Left renal pelvis (tissue), 4 donors: ENCODE data around the gene CCNA1. TPM values are rescaled to one million over a fixed set of nuclear protein-coding genes. Genes with fewer than 3 reads are reported as not detected.

Source experiments
- DNase-seq, 4 donors: peaks; one replicate each; pipeline ENCODE4 v3.0.0-alpha.2; 2013; ENCODE audit warnings: low read depth in 4 of 4, low spot score in 3 of 4
- polyA plus RNA-seq, 4 donors: library from polyadenylated mRNA; unstranded; fragments of 120-200 nt; gene quantifications; one replicate each; pipeline ENCODE4 v1.2.1, GENCODE V29; 2013; ENCODE audit not compliant: insufficient read length in 4 of 4

Gene CCNA1
- 1 to 10 TPM in 2 of 4 donors, under 1 TPM in 2; 0.84 to 2.4 (median 1.1) TPM for polyA plus RNA-seq

DNA sequence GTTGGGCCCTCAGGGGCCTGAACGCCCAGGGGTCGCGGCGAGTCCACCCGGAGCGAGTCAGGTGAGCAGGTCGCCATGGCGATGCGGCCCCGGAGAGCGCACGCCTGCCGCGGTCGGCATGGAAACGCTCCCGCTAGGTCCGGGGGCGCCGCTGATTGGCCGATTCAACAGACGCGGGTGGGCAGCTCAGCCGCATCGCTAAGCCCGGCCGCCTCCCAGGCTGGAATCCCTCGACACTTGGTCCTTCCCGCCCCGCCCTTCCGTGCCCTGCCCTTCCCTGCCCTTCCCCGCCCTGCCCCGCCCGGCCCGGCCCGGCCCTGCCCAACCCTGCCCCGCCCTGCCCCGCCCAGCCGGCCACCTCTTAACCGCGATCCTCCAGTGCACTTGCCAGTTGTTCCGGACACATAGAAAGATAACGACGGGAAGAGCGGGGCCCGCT is at the start of gene CCNA1:
TSS of gene CCNA1 (plus strand) at position 390 of the 439 bp plus-strand sequence. CDS start 562 bp downstream, outside the sequence.
- DNase-seq = no peak

DNA sequence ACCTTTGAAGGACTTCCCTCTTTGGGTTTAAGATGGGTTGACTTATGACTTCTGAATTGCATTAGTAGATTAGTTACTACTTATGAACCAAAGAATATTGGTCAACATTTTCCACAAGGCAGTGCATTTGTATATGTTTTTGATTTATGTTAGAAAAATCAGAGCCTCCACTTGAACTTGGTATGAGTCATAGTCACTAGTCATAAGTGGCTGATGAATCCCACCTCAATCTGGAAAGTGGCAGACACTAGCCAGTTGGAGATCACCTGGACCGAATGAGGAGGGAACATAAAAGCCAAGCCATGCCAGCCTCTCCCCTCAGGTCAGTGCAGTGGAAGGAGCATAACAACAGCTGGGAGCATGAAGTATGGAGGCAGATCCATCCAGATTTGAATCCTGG is 46.8 kb upstream of the CCNA1 start:
- no peak for DNase-seq

GRCh38 chr13:36395280-36395679 is 37.0 kb upstream of the CCNA1 start:
- no peak for DNase-seq

DNA sequence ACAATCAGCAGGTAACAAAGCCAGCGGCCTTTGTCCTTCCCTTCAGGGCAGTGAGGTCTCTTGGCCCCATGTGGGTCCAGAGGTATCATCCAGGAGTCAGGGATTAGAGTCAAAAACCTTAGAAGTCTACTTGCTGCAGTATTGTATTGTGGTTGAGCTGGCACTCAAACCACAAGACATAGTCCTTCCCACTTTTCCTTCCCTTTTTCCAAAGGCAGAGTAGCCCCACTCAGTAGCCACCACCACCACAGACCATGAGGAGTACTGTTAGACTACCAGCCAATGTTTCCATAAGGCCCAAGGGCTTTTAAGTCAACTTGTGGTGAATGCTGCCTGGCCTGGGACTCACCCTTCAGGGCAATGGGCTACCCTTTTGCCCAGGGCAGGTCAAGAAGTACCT is 27.1 kb upstream of the CCNA1 start:
- no peak for DNase-seq

GRCh38 chr13:36412736-36413135 is 19.6 kb upstream of the CCNA1 start:
- DNase-seq = no peak

DNA sequence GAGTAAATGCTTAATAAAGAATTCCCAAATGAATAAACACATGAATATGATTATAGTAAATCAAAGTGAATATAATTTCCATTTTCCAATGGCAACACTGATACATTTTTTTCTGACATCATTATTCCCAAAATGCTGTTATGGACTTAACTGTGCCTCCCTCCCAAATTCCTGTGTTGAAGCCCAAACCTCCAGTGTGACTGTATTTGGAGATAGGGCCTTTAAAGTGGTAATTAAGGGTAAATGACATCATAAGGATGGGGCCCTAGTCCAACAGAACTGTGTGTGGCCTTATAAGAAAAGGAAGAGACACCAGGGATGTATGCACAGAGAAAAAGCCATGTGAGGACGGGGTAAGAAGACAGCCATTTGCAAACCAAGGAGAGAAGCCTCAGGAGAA is 19.1 kb upstream of the CCNA1 start:
- DNase-seq = no peak

DNA sequence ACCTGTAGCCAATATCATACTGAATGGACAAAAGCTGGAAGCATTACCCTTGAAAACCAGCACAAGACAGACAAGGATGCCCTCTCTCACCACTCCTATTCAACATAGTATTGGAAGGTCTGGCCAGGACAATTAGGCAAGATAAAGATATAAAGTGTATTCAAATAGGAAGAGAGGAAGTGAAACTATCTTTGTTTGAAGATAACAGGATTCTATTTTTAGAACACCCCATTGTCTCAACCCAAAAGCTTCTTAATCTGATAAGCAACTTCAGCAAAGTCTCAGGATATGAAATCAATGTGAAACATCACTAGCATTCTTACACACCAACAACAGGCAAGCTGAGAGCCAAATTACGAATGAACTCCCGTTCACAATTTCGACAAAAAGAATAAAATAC is 17.8 kb upstream of the CCNA1 start:
- no peak for DNase-seq

- no peak for DNase-seq
Observed at GRCh38 chr13:36417331-36417730, 15.0 kb upstream of the CCNA1 start.

GRCh38 chr13:36418022-36418805 is 14.1 kb upstream of the CCNA1 start:
- DNase-seq = no peak

DNA sequence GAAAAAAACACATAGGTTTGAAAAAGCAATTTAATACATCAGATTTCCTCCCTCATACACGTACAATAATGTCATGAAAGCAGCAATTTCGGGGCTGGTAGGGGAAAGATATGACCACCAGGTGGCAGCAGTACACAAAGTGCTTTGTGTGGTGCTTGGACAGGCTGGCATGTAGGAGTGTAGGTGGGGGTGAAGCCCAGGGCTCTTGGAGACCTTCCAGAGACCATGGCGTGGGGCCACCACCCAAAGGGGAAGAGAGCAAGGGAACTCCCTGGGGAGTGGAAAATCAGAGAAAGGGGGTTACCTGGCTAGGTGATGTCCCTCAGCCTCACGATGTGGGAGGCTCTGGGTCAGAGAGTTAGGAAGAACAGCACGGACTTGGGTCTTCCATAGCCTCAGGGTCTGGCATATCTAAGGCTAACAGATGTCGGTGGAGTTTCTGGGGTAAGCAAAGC is 11.8 kb upstream of the CCNA1 start:
- peak in 1 of 4 donors; percentile 50 for DNase-seq

- no peak for DNase-seq
Observed at GRCh38 chr13:36421447-36421846, 10.8 kb upstream of the CCNA1 start.

- no peak for DNase-seq
Observed at GRCh38 chr13:36428086-36428485, 4.2 kb upstream of the CCNA1 start.

DNA sequence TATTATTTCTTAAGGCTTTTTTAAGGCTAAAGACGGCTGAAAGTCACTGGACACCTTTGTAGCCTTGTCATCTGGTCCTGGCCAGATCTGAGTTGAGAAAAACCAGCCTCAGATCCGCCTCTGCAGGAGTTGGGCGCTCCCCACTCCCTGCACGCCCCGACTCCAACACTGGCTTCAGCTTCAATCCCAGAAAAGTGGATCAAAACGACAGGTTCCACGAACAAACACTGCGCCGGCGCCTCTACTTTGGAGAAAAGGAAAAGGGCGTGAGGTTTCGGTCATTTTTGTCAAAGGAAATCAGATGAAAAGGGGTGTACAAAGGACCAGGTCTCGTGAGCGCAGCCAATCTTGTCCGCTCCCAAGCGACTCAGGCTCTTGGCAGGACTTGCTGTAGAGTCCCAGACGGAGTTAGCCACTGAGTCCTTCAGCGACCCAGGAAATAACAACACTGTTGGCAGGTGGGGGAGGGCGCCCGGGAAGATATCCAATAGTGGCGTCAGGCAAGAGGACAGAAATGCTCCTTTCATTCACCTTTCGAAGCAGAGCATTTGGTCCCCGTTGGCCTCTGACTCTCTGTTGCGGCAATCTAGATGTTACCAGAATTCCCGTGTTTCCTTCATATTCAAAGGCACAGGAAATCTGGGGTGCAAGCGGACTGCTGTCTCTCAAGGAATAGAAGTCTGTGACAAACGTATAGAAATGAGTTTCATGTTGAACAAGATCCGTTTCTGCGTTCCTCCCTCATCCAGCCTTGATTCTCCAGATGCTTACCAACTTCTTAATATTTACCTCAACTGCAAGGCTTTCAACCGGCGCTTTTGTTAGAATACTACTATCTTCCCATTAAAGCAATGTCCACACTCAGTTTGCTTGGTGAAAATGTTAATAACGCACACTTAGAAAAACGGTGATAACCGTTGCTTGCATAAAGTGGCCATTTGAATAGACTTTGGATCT is 1.8 kb upstream of the CCNA1 start:
- DNase-seq = no peak

DNA sequence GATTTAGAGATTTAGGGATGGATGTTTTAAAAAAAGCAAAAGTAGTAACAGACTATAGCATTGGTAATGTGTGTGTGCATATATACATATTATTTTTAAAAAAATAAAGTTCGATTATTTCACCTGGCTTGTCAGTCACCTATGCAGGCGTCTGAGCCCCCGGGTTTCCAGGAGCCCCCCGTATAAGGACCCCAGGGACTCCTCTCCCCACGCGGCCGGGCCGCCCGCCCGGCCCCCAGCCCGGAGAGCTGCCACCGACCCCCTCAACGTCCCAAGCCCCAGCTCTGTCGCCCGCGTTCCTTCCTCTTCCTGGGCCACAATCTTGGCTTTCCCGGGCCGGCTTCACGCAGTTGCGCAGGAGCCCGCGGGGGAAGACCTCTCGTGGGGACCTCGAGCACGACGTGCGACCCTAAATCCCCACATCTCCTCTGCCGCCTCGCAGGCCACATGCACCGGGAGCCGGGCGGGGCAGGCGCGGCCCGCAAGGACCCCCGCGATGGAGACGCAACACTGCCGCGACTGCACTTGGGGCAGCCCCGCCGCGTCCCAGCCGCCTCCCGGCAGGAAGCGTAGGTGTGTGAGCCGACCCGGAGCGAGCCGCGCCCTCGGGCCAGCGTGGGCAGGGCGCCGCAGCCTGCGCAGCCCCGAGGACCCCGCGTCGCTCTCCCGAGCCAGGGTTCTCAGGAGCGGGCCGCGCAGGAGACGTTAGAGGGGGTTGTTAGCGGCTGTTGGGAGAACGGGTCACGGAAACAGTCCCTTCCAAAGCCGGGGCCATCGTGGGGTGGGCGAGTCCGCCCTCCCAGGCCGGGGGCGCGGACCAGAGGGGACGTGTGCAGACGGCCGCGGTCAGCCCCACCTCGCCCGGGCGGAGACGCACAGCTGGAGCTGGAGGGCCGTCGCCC is 840 bp upstream of the CCNA1 start:
- DNase-seq = no peak

- no peak for DNase-seq
Observed at GRCh38 chr13:36436811-36437210, 4.5 kb downstream of the CCNA1 start.

- DNase-seq = no peak
Observed at GRCh38 chr13:36438594-36439483, 6.5 kb downstream of the CCNA1 start.

DNA sequence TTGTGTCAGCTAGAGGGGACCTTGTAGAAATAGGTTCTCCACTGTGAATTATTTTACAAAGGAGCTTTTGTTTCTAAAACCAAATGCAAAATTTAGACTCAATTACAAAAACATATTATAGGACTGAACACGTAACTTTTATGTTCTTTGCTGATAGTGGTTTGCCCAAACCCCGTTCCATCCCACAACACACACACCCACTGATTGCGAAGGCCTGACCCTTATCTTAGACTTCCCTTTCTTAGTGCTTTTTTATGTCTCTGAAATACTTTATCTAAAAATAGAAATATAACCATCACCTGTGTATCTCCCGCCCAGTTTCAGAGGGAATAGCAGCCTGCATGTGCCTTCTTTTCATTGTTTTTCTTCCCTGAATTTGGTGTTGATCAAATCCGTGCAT is 13.0 kb downstream of the CCNA1 start:
- no peak for DNase-seq

DNA sequence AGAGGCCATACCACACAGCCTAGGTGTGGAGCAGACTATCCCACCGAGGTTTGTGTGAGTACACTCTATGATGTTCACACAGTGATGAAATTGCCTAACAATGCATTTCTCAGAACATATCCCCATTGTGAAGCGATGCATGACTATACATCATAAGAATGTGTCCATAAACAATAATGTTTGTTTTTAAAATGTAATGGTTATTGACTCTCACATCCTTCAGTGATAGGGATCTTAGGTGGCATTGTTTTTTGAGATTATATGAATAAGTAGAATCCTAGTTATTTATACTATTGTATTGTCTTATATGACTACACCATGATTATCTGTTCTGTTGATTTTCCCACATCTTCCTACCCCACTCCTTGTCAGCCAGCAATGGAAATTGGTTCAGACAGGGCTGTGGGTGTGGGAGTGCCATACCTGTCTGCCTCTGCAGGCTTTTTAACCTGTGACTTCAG is 13.6 kb downstream of the CCNA1 start:
- DNase-seq = no peak

- DNase-seq = no peak
Observed at GRCh38 chr13:36447501-36447900, 15.2 kb downstream of the CCNA1 start.
